K562 (cell line): ENCODE results near the gene EPS8L1. TPM values are rescaled to one million over a fixed set of nuclear protein-coding genes. Genes with fewer than 3 reads are reported as not detected.

Source experiments
- ATAC-seq: fragments of 200-7000 bp; cut with Tn5 transposase; 3 replicates; pipeline ENCODE4 v1.9.1; 2020; ENCODE audit warnings: moderate library complexity
- BruUV-seq: library from RNA; stranded (reverse); fragments of 400-500 nt; replicated peaks from 2 replicates; lab custom pipeline; 2021; lab: Mats Ljungman, UMichigan
- CTCF ChIA-PET: fragments of 300-600 bp; formaldehyde crosslinking; extraction: SDS; loops from one replicate; lab custom pipeline; 2021; ENCODE audit warnings: low intra/inter-chr PET ratio; lab: Yijun Ruan, JAX
- POLR2A ChIA-PET: fragments of 300-600, 350-650 bp; sonication (Branson Sonifier 250); formaldehyde crosslinking; extraction: SDS; loops from one replicate; lab custom pipeline; 2021; ENCODE audit warnings: antibody characterized with exemption, inconsistent platforms; lab: Yijun Ruan, JAX
- DNase-seq, 4 experiments: peaks; one replicate each; pipeline versions ENCODE4 v3.0.0 to v3.0.0-alpha.2; 2011 to 2018; ENCODE audit warnings: low spot score in 3 of 4, mixed read lengths in 3 of 4; ENCODE audit errors: extremely low read depth in 1 of 4
- FAIRE-seq: peaks from 2 replicates; lab custom pipeline; 2011; peaks lifted over from hg19 to GRCh38; lab: Jason Lieb, UNC
- H2AFZ ChIP-seq: 2 replicates; pipeline ENCODE4 v1.6.0; 2011; ENCODE audit warnings: low read depth, low read length, control low read depth, inconsistent platforms
- H3K27ac ChIP-seq: fragments of 200-600 bp; 3 replicates; pipeline ENCODE4 v1.8.0; 2011; ENCODE audit warnings: low read depth, mild to moderate bottlenecking, control low read depth, inconsistent platforms, low read length, moderate library complexity, mixed read lengths; ENCODE audit errors: extremely low read depth
- H3K27me3 ChIP-seq, 2 experiments: fragments of 300-600 bp in 1 of 2; 2 replicates in 1 of 2; 3 replicates in 1 of 2; pipeline versions ENCODE4 v1.6.0 to v1.8.0; 2011; ENCODE audit warnings: inconsistent platforms in 2 of 2, low read length in 2 of 2, mild to moderate bottlenecking in 1 of 2, mixed read lengths in 1 of 2, moderate library complexity in 1 of 2; ENCODE audit not compliant: control insufficient read depth in 2 of 2, insufficient read depth in 2 of 2
- H3K36me3 ChIP-seq: fragments of 300-600 bp; 3 replicates; pipeline ENCODE4 v1.8.0; 2011; ENCODE audit warnings: mild to moderate bottlenecking, low read length, inconsistent platforms; ENCODE audit not compliant: control insufficient read depth, insufficient read depth
- H3K4me1 ChIP-seq, 2 experiments: fragments of 200-600 bp in 1 of 2; replicated peaks in 1 of 2; 2 replicates in 1 of 2; 3 replicates in 1 of 2; pipeline versions ENCODE4 v1.5.1 to v1.8.0; 2011; ENCODE audit warnings: inconsistent platforms in 2 of 2, low read length in 2 of 2, mild to moderate bottlenecking in 1 of 2, mixed read lengths in 1 of 2, moderate library complexity in 1 of 2; ENCODE audit not compliant: control insufficient read depth in 2 of 2, insufficient read depth in 2 of 2
- H3K4me2 ChIP-seq: 2 replicates; pipeline ENCODE4 v1.6.1; 2011; ENCODE audit warnings: low read length, control low read depth, inconsistent platforms, mixed read lengths; ENCODE audit not compliant: insufficient read depth
- H3K4me3 ChIP-seq: fragments of 200-600 bp; sonication (generic), shearing (Covaris generic); 2 replicates; pipeline ENCODE4 v1.5.1; 2016; ENCODE audit warnings: control low read depth, inconsistent platforms
- H3K79me2 ChIP-seq: fragments of 200-600 bp; 3 replicates; pipeline ENCODE4 v1.8.0; 2011; ENCODE audit warnings: low read length, inconsistent platforms; ENCODE audit not compliant: control insufficient read depth, insufficient read depth
- H3K9ac ChIP-seq, 2 experiments: 2 replicates each; pipeline versions ENCODE4 v1.6.0 to v1.6.1; 2011; ENCODE audit warnings: low read depth in 2 of 2, low read length in 2 of 2, control low read depth in 1 of 2, inconsistent platforms in 1 of 2, mild to moderate bottlenecking in 1 of 2, mixed read lengths in 1 of 2; ENCODE audit not compliant: insufficient read depth in 1 of 2
- H3K9me1 ChIP-seq: one replicate; pipeline ENCODE4 v1.6.0; 2011; ENCODE audit warnings: inconsistent platforms, mild to moderate bottlenecking, low read length, moderate library complexity; ENCODE audit not compliant: control insufficient read depth, insufficient read depth
- H3K9me3 ChIP-seq: replicated peaks from 2 replicates; pipeline ENCODE4 v1.5.1; 2011; ENCODE audit warnings: low read depth, low read length, inconsistent platforms; ENCODE audit not compliant: control insufficient read depth, insufficient read depth
- H4K20me1 ChIP-seq: replicated peaks from 2 replicates; pipeline ENCODE4 v1.6.1; 2011; ENCODE audit warnings: low read length, inconsistent platforms, mixed read lengths; ENCODE audit not compliant: control insufficient read depth, insufficient read depth
- BCOR ChIP-seq: fragments of 450-650 bp; IDR thresholded peaks from 2 replicates; pipeline ENCODE4 v1.6.1; 2016
- CBX8 ChIP-seq: fragments of 200-600 bp; sonication (generic); IDR thresholded peaks from 2 replicates; pipeline ENCODE4 v1.6.1; 2012; ENCODE audit warnings: borderline replicate concordance, mixed run types, low read depth, mild to moderate bottlenecking, moderate library complexity, mixed read lengths, low read length, control low read depth, inconsistent platforms; ENCODE audit not compliant: poor library complexity, severe bottlenecking; ENCODE audit errors: extremely low read depth
- HDAC3 ChIP-seq: fragments of 450-650 bp; IDR thresholded peaks from 2 replicates; pipeline ENCODE4 v1.6.1; 2018; ENCODE audit warnings: borderline replicate concordance, mild to moderate bottlenecking, moderate library complexity; ENCODE audit not compliant: partially characterized antibody
- KLF6 ChIP-seq: fragments of 250-450 bp; sonication (Bioruptor Pico); IDR thresholded peaks from 2 replicates; pipeline ENCODE4 v1.4.0; 2020; ENCODE audit warnings: mild to moderate bottlenecking, moderate library complexity, borderline replicate concordance
- LARP7 ChIP-seq: fragments of 450-650 bp; IDR thresholded peaks from 2 replicates; pipeline ENCODE4 v1.6.1; 2016
- LEF1 ChIP-seq: fragments of 450-650 bp; IDR thresholded peaks from 2 replicates; pipeline ENCODE4 v1.6.1; 2016; ENCODE audit warnings: mild to moderate bottlenecking
- NFATC3 ChIP-seq: fragments of 450-650 bp; IDR thresholded peaks from 2 replicates; pipeline ENCODE4 v1.6.1; 2017; ENCODE audit warnings: mild to moderate bottlenecking
- NFYB ChIP-seq: IDR thresholded peaks from 2 replicates; pipeline ENCODE4 v1.6.1; 2011; ENCODE audit warnings: mild to moderate bottlenecking, moderate library complexity; ENCODE audit not compliant: insufficient read length; ENCODE audit errors: extremely low read depth
- NUFIP1 ChIP-seq: fragments of 450-650 bp; IDR thresholded peaks from 2 replicates; pipeline ENCODE4 v1.6.1; 2018; ENCODE audit not compliant: partially characterized antibody
- PTBP1 ChIP-seq: fragments of 200-400 bp; formaldehyde crosslinking; IDR thresholded peaks from 2 replicates; pipeline ENCODE4 v1.6.1; 2017; ENCODE audit warnings: low read depth, low read length
- RBBP5 ChIP-seq: fragments of 200-600 bp; sonication (generic); IDR thresholded peaks from 2 replicates; pipeline ENCODE4 v1.6.1; 2012; ENCODE audit warnings: borderline replicate concordance, mild to moderate bottlenecking, low read length, control low read depth, inconsistent platforms; ENCODE audit not compliant: insufficient read depth, poor library complexity, severe bottlenecking
- RHOXF2B ChIP-seq: fragments of 250-450 bp; sonication (Bioruptor Pico); conservative IDR thresholded peaks from 2 replicates; pipeline ENCODE4 v1.5.1; 2021
- SMARCA5 ChIP-seq: fragments of 450-650 bp; IDR thresholded peaks from 2 replicates; pipeline ENCODE4 v1.6.1; 2016
- TCF3 ChIP-seq: sonication (generic); formaldehyde crosslinking; IDR thresholded peaks from 2 replicates; pipeline ENCODE4 v1.4.0; 2020; ENCODE audit warnings: mild to moderate bottlenecking, missing genetic modification reagents
- ZNF311 ChIP-seq: fragments of 250-450 bp; sonication (Bioruptor Pico); IDR thresholded peaks from 2 replicates; pipeline ENCODE4 v1.4.0; 2020; ENCODE audit warnings: mild to moderate bottlenecking, moderate library complexity
- WGBS: fragments of 100-300 bp; shearing (Covaris generic); methylation state at CpG from one replicate; pipeline ENCODE4 v1.1.6; 2016; ENCODE audit warnings: low coverage, mixed read lengths; ENCODE audit not compliant: insufficient coverage; ENCODE audit errors: missing lambda C conversion rate; 5-methylcytosine and 5-hydroxymethylcytosine counted together
- in situ Hi-C: fragments of 300-500 bp; cut with MboI; formaldehyde crosslinking; loops from 4 replicates; pipeline ENCODE4 v1.15.0; 2018; ENCODE audit warnings: inconsistent platforms, mixed read lengths
- intact Hi-C: fragments of 100-400 bp; cut with micrococcal nuclease; formaldehyde crosslinking; loops from 2 replicates; pipeline ENCODE4 v1.14.2; 2022
- polyA plus RNA-seq, 8 experiments: library from polyadenylated mRNA; depleted of rRNA in 4 of 8; stranded (reverse) in 5 of 8; unstranded in 3 of 8; fragments of >200 nt; fragmentation: Nextera tagmentation in 2 of 8; fragmentation: Illumina TruSeq in 1 of 8; extraction: Ambion mirVana in 2 of 8; extraction: Trizol in 1 of 8; gene quantifications; 2 replicates each; pipeline versions ENCODE4 v1.2.1 to v1.2.3, GENCODE V29; 2011 to 2014; ENCODE audit warnings: inconsistent platforms in 1 of 8, missing spikeins in 1 of 8
- total RNA-seq, 7 experiments: library from RNA; depleted of rRNA in 6 of 7; stranded (reverse); fragments of >200 nt in 6 of 7; fragmentation: Illumina TruSeq in 2 of 7; extraction: Trizol in 2 of 7; gene quantifications; 2 replicates each; pipeline versions ENCODE4 v1.2.1 to v1.2.3, GENCODE V29; 2011 to 2021; ENCODE audit warnings: low replicate concordance in 1 of 7
- TF ChIP-seq, protein P1 (sequence below): fragments of 450-650 bp; IDR thresholded peaks from 2 replicates; pipeline ENCODE4 v1.6.1; 2017; ENCODE audit warnings: antibody characterized with exemption
- TF ChIP-seq, protein P2 (sequence below): IDR thresholded peaks from 3 replicates; pipeline ENCODE4 v1.6.1; 2011; ENCODE audit warnings: borderline replicate concordance, mild to moderate bottlenecking; ENCODE audit not compliant: insufficient read length, insufficient read depth

The EPS8L1 gene
- total and polyA plus RNA-seq, 9 of the 15 experiments (the other 6 are each of a cell fraction or from before 2014, with no cell fraction given): 0.35 to 22.1 (median 11.9) TPM

GRCh38 chr19:55070466-55071128 is 5.1 kb upstream of the EPS8L1 start:
- Histone ChIP-seq H3K4me1 (peaks cover 21% of the 10 kb centered on the region in 2 experiments), H4K20me1 (no peaks in the 10 kb centered on the region), H3K79me2 (no peaks in the 10 kb centered on the region), H3K4me2 (no peak overlapping the region), H3K9me3 (no peaks in the 10 kb centered on the region), H3K4me3 (no peak overlapping the region), H2AFZ (no peak overlapping the region), H3K36me3 (no peaks in the 10 kb centered on the region), H3K27me3 (peaks cover 8% of the 10 kb centered on the region in 2 experiments; a peak in 4 of 5 replicates), H3K27ac (no peak overlapping the region), H3K9me1 (no peaks in the 10 kb centered on the region), H3K9ac (no peak overlapping the region; a peak in 1 of 4 replicates)
- DNase-seq (no peak), FAIRE-seq (no peak), ATAC-seq (no peak)
- intact Hi-C loops: no loop called here
- TF ChIP-seq ZNF311 (CRISPR knock-in tag) (no peak), NFYB (no peak), HDAC3 (no peak), NUFIP1 (no peak), CBX8 (no peak), SMARCA5 (no peak), RHOXF2B (CRISPR knock-in tag) (no peak), BCOR (no peak), KLF6 (CRISPR knock-in tag) (no peak), LARP7 (no peak), PTBP1 (no peak), NFATC3 (no peak), TCF3 (CRISPR knock-in tag) (no peak), LEF1 (no peak), RBBP5 (no peak)
- TF ChIP-seq, protein P1, sequence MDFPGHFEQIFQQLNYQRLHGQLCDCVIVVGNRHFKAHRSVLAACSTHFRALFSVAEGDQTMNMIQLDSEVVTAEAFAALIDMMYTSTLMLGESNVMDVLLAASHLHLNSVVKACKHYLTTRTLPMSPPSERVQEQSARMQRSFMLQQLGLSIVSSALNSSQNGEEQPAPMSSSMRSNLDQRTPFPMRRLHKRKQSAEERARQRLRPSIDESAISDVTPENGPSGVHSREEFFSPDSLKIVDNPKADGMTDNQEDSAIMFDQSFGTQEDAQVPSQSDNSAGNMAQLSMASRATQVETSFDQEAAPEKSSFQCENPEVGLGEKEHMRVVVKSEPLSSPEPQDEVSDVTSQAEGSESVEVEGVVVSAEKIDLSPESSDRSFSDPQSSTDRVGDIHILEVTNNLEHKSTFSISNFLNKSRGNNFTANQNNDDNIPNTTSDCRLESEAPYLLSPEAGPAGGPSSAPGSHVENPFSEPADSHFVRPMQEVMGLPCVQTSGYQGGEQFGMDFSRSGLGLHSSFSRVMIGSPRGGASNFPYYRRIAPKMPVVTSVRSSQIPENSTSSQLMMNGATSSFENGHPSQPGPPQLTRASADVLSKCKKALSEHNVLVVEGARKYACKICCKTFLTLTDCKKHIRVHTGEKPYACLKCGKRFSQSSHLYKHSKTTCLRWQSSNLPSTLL: no peak
- TF ChIP-seq, protein P2, sequence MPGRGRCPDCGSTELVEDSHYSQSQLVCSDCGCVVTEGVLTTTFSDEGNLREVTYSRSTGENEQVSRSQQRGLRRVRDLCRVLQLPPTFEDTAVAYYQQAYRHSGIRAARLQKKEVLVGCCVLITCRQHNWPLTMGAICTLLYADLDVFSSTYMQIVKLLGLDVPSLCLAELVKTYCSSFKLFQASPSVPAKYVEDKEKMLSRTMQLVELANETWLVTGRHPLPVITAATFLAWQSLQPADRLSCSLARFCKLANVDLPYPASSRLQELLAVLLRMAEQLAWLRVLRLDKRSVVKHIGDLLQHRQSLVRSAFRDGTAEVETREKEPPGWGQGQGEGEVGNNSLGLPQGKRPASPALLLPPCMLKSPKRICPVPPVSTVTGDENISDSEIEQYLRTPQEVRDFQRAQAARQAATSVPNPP: no peak
- 44% methylated on average over 9 of the region's 10 CpGs for WGBS
- CTCF ChIA-PET: no interaction called here
- in situ Hi-C loops: no loop called here
- POLR2A ChIA-PET: interaction anchor here (0.5 to 5.9 kb wide), 4 partner anchors 10 to 404 kb away, joined by 3 to 32 read pairs (median 3); no protein-coding TSS in a partner anchor
- BruUV-seq: no TSS peak
